Measurements from ENCODE around the gene MTERF4.

The MTERF4 gene

DNA sequence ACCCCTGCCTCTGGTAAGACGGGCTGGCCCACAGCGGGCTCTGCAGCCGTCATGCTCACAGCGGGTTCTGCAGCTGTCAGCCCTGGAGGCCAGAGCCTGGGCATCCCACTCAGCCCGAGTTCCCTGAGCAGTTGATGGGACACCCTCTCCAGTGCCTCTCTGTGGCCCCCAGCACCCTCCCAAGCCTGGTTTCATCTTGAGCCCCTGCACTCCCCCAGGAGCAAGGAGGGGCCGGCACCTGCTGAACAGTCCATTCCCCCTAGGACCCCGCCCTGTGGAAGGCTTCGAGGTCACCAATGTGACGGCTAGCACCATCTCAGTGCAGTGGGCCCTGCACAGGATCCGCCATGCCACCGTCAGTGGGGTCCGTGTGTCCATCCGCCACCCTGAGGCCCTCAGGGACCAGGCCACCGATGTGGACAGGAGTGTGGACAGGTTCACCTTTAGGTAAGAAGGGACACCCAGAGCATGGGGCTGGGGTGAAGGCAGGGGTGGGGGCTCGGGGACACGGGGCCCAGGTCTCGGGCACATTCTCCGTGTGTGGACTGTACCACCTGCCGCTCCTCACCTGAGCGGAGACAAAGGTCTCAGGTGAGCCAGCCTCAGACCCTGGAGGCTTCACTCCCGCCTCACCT, 34.5 kb downstream of the MTERF4 start:
- DNase-seq: no peak

DNA sequence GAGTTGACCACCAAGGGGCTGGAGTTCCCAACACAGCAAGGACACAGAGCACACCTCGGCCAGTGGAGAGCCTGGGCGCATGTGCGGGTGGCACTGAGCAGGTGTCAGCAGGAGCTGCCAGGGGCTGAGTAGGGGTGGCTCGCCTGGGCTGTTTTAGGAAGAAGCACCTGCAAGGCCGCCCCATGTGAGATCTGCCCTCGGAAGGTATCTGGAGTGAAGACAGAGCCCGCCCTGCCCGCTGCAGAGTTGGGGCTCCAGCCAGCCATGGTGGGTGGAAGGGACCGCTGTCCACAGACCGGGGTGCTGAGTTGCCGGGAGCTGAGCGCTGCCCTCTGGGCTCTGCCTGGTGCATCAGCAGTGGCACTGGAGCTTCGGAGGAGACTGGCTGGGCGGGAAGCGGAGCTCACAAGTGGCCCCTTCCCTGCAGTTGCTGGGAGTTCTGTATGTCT, 35.2 kb downstream of the MTERF4 start:
- no peak for DNase-seq

GRCh38 chr2:241066171-241066892, 35.8 kb downstream of the MTERF4 start:
- no peak for DNase-seq

DNA sequence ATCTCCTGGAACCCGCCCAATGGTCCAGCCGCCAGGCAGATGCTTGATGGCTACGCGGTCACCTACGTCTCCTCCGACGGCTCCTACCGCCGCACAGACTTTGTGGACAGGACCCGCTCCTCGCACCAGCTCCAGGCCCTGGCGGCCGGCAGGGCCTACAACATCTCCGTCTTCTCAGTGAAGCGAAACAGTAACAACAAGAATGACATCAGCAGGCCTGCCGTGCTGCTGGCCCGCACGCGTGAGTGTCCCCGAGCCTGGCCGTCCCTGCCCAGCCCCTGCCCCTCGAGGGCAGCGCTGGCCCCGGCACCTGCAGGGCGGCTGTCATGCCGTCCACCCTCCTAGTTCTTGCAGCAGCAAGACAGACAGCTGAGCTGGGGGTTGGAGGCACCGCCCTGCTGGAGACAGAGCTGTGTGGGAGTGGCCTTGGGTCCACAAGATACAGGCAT, 36.7 kb downstream of the MTERF4 start:
- no peak for DNase-seq

DNA sequence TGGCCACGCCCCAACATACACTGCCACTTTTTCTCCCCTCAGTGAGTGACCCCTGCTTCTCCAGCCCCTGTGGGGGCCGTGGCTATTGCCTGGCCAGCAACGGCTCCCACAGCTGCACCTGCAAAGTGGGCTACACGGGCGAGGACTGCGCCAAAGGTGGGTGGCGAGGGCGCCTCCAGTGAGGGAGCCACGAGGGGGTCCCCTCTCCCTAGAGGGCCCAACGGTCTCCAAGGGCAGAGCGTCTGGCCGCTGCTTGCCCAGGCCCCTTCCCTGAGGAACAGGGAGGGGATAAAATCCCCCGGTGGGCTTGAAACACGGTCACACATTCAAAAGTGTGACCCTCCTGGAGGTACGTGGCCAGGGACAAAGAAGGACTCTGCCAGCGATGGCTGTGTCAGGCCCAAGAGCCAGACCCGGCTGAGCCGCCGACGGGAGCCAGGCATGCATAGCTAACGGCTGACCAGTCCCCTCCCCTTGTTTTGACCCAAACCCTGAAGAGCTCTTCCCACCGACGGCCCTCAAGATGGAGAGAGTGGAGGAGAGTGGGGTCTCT, 37.2 kb downstream of the MTERF4 start:
- no peak for DNase-seq

DNA sequence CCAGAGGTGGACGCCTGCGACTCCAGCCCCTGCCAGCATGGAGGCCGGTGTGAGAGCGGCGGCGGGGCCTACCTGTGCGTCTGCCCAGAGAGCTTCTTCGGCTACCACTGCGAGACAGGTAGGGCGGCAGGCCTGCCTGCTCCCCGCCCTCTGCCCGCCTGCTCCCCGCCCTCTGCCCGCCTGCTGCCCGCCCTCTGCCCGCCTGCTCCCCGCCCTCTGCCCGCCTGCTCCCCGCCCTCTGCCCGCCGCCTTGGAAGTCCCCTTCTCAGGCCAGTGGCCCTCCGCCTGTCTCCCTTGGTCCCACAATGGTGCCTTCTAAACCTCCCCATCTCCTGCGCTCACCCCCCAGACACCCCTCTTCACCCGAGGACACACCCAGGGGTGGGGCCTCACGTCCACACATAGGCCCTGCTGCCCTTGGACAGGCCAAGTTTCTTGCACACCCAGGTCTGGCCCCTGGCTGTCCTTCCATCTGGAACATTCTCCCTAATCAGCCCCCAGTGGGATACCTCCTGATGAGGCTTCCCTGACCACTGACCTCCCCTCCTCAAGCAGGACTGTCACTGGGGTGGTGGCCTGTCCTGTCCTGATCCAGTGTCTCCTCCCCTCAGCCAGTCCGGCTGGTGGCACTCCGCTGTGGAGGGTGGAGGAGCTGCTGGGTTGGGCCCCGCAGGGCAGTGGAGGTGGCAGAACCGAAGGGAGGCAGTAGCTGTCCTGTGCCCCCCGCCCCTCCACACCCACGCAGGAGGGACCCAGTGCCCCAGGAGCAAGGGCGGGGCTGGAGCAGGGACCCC, 37.9 kb downstream of the MTERF4 start:
- DNase-seq: peak; percentile 13

- no peak for DNase-seq
Observed at GRCh38 chr2:241063587-241063986, 38.5 kb downstream of the MTERF4 start.

- no peak for DNase-seq
Observed at GRCh38 chr2:241063093-241063551, 39.0 kb downstream of the MTERF4 start.

DNA sequence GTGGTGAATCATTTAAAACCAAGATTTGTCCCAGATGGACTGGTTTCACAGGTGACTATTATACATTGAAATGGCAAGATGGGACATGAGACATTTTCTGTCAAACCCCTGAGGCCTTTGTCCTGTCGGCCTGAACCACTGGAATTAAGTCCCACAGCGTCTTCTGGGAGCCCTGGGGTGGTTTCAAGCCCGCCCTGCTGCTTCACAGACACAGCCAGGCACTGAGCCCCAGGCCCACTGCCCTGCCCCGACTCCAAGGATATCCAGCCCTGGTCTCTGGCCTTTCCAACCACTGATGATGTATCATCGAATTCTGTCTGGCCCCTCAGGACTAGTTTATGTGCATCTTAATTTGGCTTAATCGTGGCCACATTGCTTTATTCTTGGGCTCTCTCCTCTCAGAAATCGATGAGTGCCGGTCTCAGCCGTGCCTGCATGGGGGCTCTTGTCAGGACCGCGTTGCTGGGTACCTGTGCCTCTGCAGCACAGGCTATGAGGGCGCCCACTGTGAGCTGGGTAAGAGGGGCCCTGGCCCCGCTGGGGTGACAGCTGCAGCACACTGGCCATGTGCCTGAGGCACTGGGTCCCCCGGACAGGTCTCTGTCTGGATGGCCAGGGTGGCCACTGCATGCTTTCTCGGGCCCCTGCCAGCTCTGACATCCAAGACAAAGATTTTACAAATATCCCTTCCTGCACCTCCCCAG, 39.5 kb downstream of the MTERF4 start:
- no peak for DNase-seq

DNA sequence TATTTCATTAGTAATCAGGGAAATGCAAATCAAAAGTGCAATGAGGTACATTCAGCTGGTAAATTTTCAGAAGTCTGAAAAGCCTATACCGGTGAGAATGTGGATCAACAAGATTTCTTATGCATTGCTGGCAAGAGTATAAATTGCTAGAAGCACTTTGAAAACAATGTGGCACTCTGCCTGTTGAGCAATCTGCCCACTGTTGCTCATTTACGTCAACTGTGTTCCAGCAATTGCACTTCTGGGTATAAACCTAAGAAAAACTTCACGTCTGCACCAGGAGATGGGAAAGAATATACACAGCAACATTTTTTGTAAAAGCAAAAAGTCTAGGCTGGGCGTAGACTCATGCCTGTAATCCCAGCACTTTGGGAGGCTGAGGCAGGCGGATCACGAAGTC, 40.8 kb downstream of the MTERF4 start:
- no peak for DNase-seq

DNA sequence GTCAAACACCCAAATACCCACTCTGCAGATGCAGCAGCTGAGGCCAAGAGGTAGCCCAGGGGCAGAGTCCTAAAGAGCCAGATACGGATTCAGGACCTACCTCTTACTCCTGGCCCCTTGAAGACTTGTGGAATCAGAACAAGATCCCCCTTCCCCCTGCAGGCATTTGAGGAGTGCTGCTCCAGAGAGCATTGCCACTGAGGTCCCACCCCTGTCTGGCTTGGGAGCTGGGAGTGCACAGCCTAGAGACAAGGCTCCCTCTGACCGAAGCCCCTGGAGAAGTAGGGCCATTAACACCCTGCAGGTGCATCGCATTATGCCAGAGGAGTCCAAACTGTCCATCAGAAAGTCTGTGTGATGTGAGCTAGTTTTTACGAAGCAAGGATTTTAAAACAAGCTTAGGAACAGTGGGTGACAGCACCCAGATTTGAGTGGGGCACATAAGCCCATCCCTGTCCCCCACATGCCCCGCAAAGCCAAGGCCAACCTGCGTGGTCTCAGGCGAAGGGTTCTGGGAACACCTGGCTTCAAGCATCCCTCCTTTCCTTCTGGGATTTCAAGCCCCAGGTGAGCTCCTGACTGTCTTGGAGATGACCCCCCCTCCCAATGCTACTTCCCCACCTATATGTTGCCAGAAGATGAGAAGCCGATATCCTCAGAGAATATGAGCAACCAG, 48.4 kb downstream of the MTERF4 start:
- DNase-seq: no peak

DNA sequence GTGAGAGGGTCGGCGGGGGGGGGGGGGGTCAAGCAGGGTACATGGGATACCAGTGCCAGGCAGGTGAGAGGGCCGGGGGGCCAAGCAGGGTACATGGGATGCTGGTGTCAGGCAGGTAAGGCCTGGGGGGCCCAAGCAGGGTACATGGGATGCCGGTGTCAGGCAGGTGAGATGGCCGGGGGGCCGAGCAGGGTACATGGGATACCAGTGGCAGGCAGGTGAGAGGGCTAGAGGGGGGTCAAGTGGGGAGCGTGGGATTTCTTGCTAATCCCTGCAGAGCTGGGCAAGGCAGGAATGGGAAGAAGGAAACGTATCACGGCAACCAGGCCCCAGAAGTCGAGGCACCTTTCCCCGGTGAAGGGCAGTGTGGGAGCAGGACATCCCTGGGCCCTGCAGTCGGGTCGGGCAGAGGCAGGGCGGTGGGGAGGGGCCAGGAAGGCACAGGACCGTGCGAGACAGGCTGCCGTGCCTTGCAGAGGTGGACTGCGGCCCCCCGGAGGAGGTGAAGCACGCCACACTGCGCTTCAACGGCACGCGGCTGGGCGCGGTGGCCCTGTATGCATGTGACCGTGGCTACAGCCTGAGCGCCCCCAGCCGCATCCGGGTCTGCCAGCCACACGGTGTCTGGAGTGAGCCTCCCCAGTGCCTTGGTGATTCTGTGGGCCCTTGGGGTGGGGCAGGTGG, 49.3 kb downstream of the MTERF4 start:
- DNase-seq: no peak

DNA sequence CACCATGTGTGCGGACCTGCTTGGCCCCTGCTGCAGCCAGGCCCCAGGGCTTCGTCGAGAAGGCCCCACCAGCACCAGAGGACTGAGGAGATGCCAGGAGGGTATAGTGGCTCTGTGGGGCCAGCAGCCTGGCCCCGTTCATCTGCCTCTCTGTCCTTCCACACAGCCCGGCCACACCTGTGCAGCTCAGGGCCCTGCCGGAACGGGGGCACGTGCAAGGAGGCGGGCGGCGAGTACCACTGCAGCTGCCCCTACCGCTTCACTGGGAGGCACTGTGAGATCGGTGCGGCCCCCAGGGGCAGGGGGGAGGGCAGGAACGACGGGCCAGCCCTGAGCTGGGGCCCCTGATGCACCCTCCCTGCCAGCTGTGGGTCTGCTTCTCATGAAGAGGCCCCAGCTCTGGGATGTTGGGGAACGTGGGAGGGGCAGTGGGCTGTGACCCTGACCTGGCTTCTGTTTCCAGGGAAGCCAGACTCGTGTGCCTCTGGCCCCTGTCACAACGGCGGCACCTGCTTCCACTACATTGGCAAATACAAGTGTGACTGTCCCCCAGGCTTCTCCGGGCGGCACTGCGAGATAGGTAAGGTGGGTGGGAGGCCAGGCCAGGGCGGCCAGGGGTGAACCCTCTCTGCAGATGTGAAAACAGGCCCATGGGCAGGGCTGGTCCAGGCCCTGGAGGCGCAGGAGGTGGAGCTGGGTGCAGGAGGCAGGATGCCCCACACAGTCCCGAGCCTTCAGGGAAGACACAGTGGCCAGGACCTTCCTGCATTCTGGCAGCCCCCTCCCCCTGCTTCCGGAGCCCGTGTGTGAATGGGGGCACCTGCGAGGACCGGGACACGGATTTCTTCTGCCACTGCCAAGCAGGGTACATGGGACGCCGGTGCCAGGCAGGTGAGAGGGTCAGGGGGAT, 50.3 kb downstream of the MTERF4 start:
- no peak for DNase-seq

GRCh38 chr2:241050624-241051577, 51.2 kb downstream of the MTERF4 start:
- no peak for DNase-seq

- DNase-seq: no peak
Observed at GRCh38 chr2:241049739-241050623, 52.1 kb downstream of the MTERF4 start.

- DNase-seq: no peak
Observed at GRCh38 chr2:241048949-241049343, 53.1 kb downstream of the MTERF4 start.

DNA sequence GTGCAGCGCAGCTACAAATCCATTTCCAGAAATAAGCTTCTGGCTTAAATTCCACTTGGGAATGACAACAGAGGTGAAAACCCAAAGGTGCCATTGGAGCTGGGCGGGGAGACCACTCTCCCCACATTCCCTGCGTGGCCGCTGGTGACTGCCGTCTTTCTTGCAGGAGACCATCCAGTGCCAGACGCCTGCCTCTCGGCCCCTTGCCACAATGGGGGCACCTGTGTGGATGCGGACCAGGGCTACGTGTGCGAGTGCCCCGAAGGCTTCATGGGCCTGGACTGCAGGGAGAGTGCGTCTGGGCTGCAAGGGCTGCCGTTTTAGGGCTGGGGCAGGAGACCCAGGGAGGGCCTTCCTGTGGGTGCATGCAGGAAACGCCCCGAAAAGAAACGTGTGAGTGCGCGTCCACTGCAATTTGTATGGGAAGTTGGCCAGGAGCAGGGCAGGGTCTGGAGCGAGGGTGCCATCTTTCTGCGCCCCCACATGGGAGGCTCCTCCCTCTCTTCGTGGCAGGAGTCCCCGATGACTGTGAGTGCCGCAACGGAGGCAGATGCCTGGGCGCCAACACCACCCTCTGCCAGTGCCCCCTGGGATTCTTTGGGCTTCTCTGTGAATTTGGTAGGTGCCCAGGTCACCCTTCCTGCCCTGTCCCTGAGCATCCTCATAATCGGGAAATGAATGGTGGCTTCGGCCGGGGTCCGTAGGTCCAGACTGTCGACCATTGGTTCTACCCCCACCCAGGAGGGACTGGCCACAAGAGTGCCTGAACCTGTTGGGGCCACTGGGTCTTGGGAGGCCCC, 53.7 kb downstream of the MTERF4 start:
- no peak for DNase-seq
